Esophagus squamous epithelium (tissue), 5 donors: Measurements from ENCODE around the gene ARHGEF25. TPM values are rescaled to one million over a fixed set of nuclear protein-coding genes. Genes with fewer than 3 reads are reported as not detected.

Experiments
- DNase-seq: peaks from one replicate; lab custom pipeline; 2025; lab: John Stamatoyannopoulos, UW
- H3K27ac ChIP-seq, 4 donors: fragments of 200-600 bp; sonication (generic); one replicate each; pipeline ENCODE4 v1.5.1; 2016 to 2019; ENCODE audit warnings: mild to moderate bottlenecking in 1 of 4
- H3K27me3 ChIP-seq, 4 donors: fragments of 200-600 bp; sonication (generic); 1 replicate in 3 of 4; 2 replicates in 1 of 4; pipeline versions ENCODE4 v1.5.1 to v1.6.0; 2017 to 2021; ENCODE audit warnings: antibody characterized with exemption in 1 of 4
- H3K36me3 ChIP-seq, 3 donors: fragments of 200-600 bp; sonication (generic); one replicate each; pipeline ENCODE4 v1.5.1; 2016 to 2019
- H3K4me1 ChIP-seq, 3 donors: fragments of 200-600 bp; sonication (generic); one replicate each; pipeline ENCODE4 v1.5.1; 2017 to 2019
- H3K4me3 ChIP-seq, 4 donors: fragments of 200-600 bp; sonication (generic); 1 replicate in 3 of 4; 2 replicates in 1 of 4; pipeline ENCODE4 v1.5.1; 2016 to 2019; ENCODE audit warnings: mild to moderate bottlenecking in 2 of 4, moderate library complexity in 1 of 4
- H3K9me3 ChIP-seq, 3 donors: fragments of 200-600 bp; sonication (generic); one replicate each; pipeline ENCODE4 v1.5.1; 2016 to 2019
- POLR2A ChIP-seq, 4 donors: fragments of 450-650 bp; IDR thresholded peaks; one replicate each; pipeline ENCODE4 v1.6.1; 2017; ENCODE audit warnings: antibody characterized with exemption in 4 of 4, mild to moderate bottlenecking in 4 of 4, moderate library complexity in 3 of 4
- WGBS, 2 donors: methylation state at CpG; one replicate each; pipeline ENCODE4 v1.1.5; 2018; 5-methylcytosine and 5-hydroxymethylcytosine counted together
- intact Hi-C: fragments of 100-400 bp; cut with DNase I; formaldehyde crosslinking; loops from one replicate; pipeline ENCODE4 v1.15.0; 2022
- total RNA-seq, 4 donors: library from RNA; depleted of rRNA; stranded (reverse); fragments of >200 nt; gene quantifications; one replicate each; pipeline ENCODE4 v1.1.0, GENCODE V29; 2016
- TF ChIP-seq, protein P1 (sequence below), 6 experiments: fragments of 450-650 bp in 4 of 6; fragments of 200-600 bp in 2 of 6; sonication (generic) in 2 of 6; IDR thresholded peaks; one replicate each; pipeline ENCODE4 v1.5.1; 2016 to 2019; ENCODE audit warnings: antibody characterized with exemption in 6 of 6, mild to moderate bottlenecking in 4 of 6, moderate library complexity in 4 of 6
- donor health status: DM: yes; HTN: yes; CAD: no.

The ARHGEF25 gene
- total RNA-seq, 4 donors from 2014 or later = 0.76 to 27.7 (median 6.2) TPM

- peaks cover 0 to 9% (median 0%) of the 10 kb centered on the region in 4 donors for H3K27me3 ChIP-seq
- TF ChIP-seq POLR2A (IDR thresholded peaks at IDR 0.05) = no peak
- WGBS, 2 donors = 46 to 50% methylated on average over 8 to 10 of the region's 10 CpGs
- no peak for DNase-seq
- peak overlapping the region; percentile 73 to 94 (median 76) for H3K4me3 ChIP-seq
- H3K9me3 ChIP-seq = no peaks in the 10 kb centered on the region
- peaks cover 0 to 32% (median 6%) of the 10 kb centered on the region in 3 donors for H3K36me3 ChIP-seq
- peaks cover 0 to 28% (median 9%) of the 10 kb centered on the region in 3 donors for H3K4me1 ChIP-seq
- peak overlapping the region; percentile 83 to 85 (median 84) for H3K27ac ChIP-seq
- intact Hi-C loops = no loop called here
These were observed 19.4 kb upstream of the ARHGEF25 start for GRCh38 chr12:57591782-57592325.

- intact Hi-C loops = no loop called here
- 56 to 68% methylated on average over 2 of the region's 2 CpGs for WGBS, 2 donors
- no peak for TF ChIP-seq POLR2A (IDR thresholded peaks at IDR 0.05)
- TF ChIP-seq, protein P1, sequence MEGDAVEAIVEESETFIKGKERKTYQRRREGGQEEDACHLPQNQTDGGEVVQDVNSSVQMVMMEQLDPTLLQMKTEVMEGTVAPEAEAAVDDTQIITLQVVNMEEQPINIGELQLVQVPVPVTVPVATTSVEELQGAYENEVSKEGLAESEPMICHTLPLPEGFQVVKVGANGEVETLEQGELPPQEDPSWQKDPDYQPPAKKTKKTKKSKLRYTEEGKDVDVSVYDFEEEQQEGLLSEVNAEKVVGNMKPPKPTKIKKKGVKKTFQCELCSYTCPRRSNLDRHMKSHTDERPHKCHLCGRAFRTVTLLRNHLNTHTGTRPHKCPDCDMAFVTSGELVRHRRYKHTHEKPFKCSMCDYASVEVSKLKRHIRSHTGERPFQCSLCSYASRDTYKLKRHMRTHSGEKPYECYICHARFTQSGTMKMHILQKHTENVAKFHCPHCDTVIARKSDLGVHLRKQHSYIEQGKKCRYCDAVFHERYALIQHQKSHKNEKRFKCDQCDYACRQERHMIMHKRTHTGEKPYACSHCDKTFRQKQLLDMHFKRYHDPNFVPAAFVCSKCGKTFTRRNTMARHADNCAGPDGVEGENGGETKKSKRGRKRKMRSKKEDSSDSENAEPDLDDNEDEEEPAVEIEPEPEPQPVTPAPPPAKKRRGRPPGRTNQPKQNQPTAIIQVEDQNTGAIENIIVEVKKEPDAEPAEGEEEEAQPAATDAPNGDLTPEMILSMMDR (IDR thresholded peaks at IDR 0.05) = no peak
- DNase-seq = no peak
- H3K36me3 ChIP-seq = peaks cover 0 to 40% (median 6%) of the 10 kb centered on the region in 3 donors
- peaks cover 0 to 5% (median 0%) of the 10 kb centered on the region in 4 donors for H3K27me3 ChIP-seq
- no peak overlapping the region for H3K27ac ChIP-seq
- H3K4me3 ChIP-seq = no peak overlapping the region
- no peaks in the 10 kb centered on the region for H3K9me3 ChIP-seq
- peaks cover 0 to 28% (median 9%) of the 10 kb centered on the region in 3 donors for H3K4me1 ChIP-seq
These were observed 18.6 kb upstream of the ARHGEF25 start for GRCh38 chr12:57592551-57593165.

DNA sequence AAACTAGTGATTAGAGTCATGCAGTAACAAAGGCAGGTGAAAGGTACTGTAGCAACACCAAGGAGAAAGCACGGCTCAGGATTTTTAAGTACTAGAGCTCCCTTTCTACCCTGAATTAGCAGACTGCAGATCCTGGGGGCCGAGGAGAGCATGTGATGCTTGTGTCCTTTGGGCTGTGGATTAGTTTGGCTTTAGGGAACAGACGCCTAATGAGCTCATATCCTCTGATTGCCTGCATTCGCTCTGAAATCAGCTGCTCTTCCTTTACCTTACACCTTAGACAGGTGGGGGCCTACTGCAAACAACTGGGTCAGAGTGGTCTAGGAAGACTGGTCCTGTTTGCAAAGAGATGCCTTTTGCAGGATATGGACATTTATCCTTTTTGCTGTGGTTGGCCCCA is 18.0 kb upstream of the ARHGEF25 start:
- H3K36me3 ChIP-seq = peaks cover 0 to 45% (median 6%) of the 10 kb centered on the region in 3 donors
- intact Hi-C loops = no loop called here
- H3K27ac ChIP-seq = no peak overlapping the region
- no peak for DNase-seq
- no peaks in the 10 kb centered on the region for H3K9me3 ChIP-seq
- peaks cover 0 to 28% (median 9%) of the 10 kb centered on the region in 3 donors for H3K4me1 ChIP-seq
- H3K4me3 ChIP-seq = no peak overlapping the region
- TF ChIP-seq POLR2A (IDR thresholded peaks at IDR 0.05) = no peak
- TF ChIP-seq, protein P1 (IDR thresholded peaks at IDR 0.05) = no peak
- 80% methylated on average over 4 of the region's 4 CpGs for WGBS, 2 donors
- no peaks in the 10 kb centered on the region for H3K27me3 ChIP-seq

GRCh38 chr12:57600395-57600794 is 10.8 kb upstream of the ARHGEF25 start:
- no peak for DNase-seq
- H3K27ac ChIP-seq = no peak overlapping the region
- no peak overlapping the region for H3K4me3 ChIP-seq
- H3K9me3 ChIP-seq = no peaks in the 10 kb centered on the region
- TF ChIP-seq, protein P1 (IDR thresholded peaks at IDR 0.05) = no peak
- no peak for TF ChIP-seq POLR2A (IDR thresholded peaks at IDR 0.05)
- H3K27me3 ChIP-seq = peaks cover 0 to 7% (median 0%) of the 10 kb centered on the region in 4 donors
- intact Hi-C loops = no loop called here
- H3K36me3 ChIP-seq = peaks cover 4 to 71% (median 23%) of the 10 kb centered on the region in 3 donors
- H3K4me1 ChIP-seq = peaks cover 14 to 24% (median 17%) of the 10 kb centered on the region in 3 donors
- 52 to 72% methylated on average over 2 of the region's 2 CpGs for WGBS, 2 donors

GRCh38 chr12:57602544-57602943 is 8.7 kb upstream of the ARHGEF25 start:
- TF ChIP-seq, protein P1 (IDR thresholded peaks at IDR 0.05) = no peak
- TF ChIP-seq POLR2A (IDR thresholded peaks at IDR 0.05) = no peak
- H3K9me3 ChIP-seq = no peaks in the 10 kb centered on the region
- peaks cover 4 to 59% (median 17%) of the 10 kb centered on the region in 3 donors for H3K36me3 ChIP-seq
- H3K27me3 ChIP-seq = peaks cover 0 to 7% (median 0%) of the 10 kb centered on the region in 4 donors
- intact Hi-C loops = no loop called here
- no peak overlapping the region for H3K27ac ChIP-seq
- H3K4me3 ChIP-seq = no peak overlapping the region
- DNase-seq = no peak
- peaks cover 21 to 34% (median 21%) of the 10 kb centered on the region in 3 donors for H3K4me1 ChIP-seq
